ENCODE results near the gene DUSP21. TPM values are rescaled to one million over a fixed set of nuclear protein-coding genes. Genes with fewer than 3 reads are reported as not detected.
"Not testable (repeated sequence)": the region's sequence is repeated elsewhere in the genome, so short reads cannot be mapped to it uniquely, and the experiment has no call there.

Gene DUSP21
- total RNA-seq = not detected

DNA sequence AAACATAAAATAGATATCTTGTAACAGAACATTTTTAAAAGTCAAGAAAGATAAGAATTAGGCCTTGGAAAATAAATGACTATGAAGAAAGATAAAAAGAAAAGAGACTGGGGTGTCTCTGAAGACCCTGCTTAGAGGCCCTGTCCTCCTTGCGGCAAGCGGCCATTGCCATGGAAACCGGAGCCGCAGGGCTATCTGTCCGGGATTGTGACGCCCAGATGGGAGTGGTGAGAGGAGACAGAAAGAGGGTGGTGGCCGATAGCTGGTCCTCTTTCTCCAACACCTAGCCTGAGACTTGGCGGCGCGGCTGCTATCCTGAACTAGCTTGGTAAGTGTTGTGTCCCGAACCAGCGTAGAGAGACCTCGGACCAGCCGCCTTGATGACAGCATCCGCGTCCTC is at the start of gene DUSP21:
Gene DUSP21, plus strand, starts transcription at position 269 of the 400 bp plus-strand sequence. Its CDS starts 112 bp downstream, at position 381.
- no peaks in the 10 kb centered on the region for H3K27me3 Mint-ChIP-seq (ENCODE audit: low read depth)

GRCh38 chrX:44795945-44796450 is 47.8 kb upstream of the DUSP21 start:
- no peaks in the 10 kb centered on the region for H3K9me3 Mint-ChIP-seq
- ATAC-seq (no peak), DNase-seq (no peak)
- H3K27me3 Mint-ChIP-seq (ENCODE audit: low read depth) = no peaks in the 10 kb centered on the region
- H3K4me1 Mint-ChIP-seq (ENCODE audit: low read depth) = no peaks in the 10 kb centered on the region
- no peaks in the 10 kb centered on the region for H3K36me3 Mint-ChIP-seq (ENCODE audit: insufficient read depth)
- no peak overlapping the region for H3K4me3 Mint-ChIP-seq

More for the DNA sequence above, at the start of gene DUSP21:
- no peaks in the 10 kb centered on the region for H3K36me3 Mint-ChIP-seq (ENCODE audit: insufficient read depth)
- no peaks in the 10 kb centered on the region for H3K9me3 Mint-ChIP-seq
- no peaks in the 10 kb centered on the region for H3K4me1 Mint-ChIP-seq (ENCODE audit: low read depth)
- no peak within 1 kb of the TSS for H3K4me3 Mint-ChIP-seq
- ATAC-seq (no peak), DNase-seq (no peak)

GRCh38 chrX:44802613-44803012 is 41.2 kb upstream of the DUSP21 start:
- H3K4me3 Mint-ChIP-seq = no peak overlapping the region
- H3K36me3 Mint-ChIP-seq (ENCODE audit: insufficient read depth) = no peaks in the 10 kb centered on the region
- DNase-seq = no peak
- no peaks in the 10 kb centered on the region for H3K9me3 Mint-ChIP-seq
- no peak for ATAC-seq
- no peaks in the 10 kb centered on the region for H3K27me3 Mint-ChIP-seq (ENCODE audit: low read depth)
- H3K4me1 Mint-ChIP-seq (ENCODE audit: low read depth) = no peaks in the 10 kb centered on the region

DNA sequence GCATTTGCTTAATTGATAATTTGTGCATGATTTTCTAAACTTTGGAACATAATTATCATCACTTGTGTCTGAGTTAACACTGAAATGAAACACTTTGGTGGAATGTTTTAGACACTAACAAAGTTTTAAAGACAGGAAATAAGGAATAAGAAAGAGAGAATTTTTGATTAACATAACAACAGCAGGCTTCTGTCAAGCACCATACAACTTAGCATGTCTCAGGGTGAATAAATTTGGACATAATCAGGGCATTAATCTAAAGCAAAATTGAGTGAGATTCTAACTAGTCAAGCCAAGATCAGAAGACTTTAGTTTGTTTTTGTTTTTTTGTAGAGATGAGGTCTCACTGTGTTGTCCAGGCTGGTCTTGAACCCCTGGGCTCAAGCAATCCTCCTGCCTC is 28.1 kb upstream of the DUSP21 start:
- Mint-ChIP-seq H3K4me1 (ENCODE audit: low read depth) (no peaks in the 10 kb centered on the region), H3K27me3 (ENCODE audit: low read depth) (no peaks in the 10 kb centered on the region), H3K4me3 (no peak overlapping the region), H3K36me3 (ENCODE audit: insufficient read depth) (no peaks in the 10 kb centered on the region), H3K9me3 (no peaks in the 10 kb centered on the region)
- DNase-seq = no peak
- no peak for ATAC-seq

DNA sequence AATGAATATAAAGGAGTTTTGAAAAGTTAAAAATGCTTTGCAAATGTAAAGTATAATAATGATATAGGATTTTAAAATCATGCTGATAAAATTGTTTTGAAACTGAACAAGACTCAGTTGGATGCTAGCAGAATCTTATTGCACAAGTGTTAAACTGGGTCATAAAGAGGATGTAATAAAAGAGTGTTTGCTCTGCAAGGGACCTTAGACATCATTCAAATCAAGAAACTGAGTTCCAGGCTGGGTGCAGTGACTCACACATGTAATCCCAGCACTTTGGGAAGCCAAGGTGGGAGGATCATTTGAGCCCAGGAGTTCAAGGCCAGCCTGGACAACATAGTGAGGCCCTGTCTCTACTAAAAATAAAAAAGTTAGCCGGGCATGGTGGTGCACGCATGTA is 27.5 kb upstream of the DUSP21 start:
- ATAC-seq (no peak), DNase-seq (no peak)
- Mint-ChIP-seq H3K4me3 (no peak overlapping the region), H3K4me1 (ENCODE audit: low read depth) (no peaks in the 10 kb centered on the region), H3K27me3 (ENCODE audit: low read depth) (no peaks in the 10 kb centered on the region), H3K36me3 (ENCODE audit: insufficient read depth) (no peaks in the 10 kb centered on the region), H3K9me3 (no peaks in the 10 kb centered on the region)

GRCh38 chrX:44817029-44817428 is 26.8 kb upstream of the DUSP21 start:
- H3K9me3 Mint-ChIP-seq = peaks cover 3% of the 10 kb centered on the region
- no peak for DNase-seq
- no peak for ATAC-seq
- no peaks in the 10 kb centered on the region for H3K4me1 Mint-ChIP-seq (ENCODE audit: low read depth)
- no peaks in the 10 kb centered on the region for H3K27me3 Mint-ChIP-seq (ENCODE audit: low read depth)
- no peaks in the 10 kb centered on the region for H3K36me3 Mint-ChIP-seq (ENCODE audit: insufficient read depth)
- H3K4me3 Mint-ChIP-seq = no peak overlapping the region

GRCh38 chrX:44822601-44823000 is 21.2 kb upstream of the DUSP21 start:
- Mint-ChIP-seq H3K36me3 (ENCODE audit: insufficient read depth) (no peaks in the 10 kb centered on the region), H3K4me1 (ENCODE audit: low read depth) (no peaks in the 10 kb centered on the region), H3K27me3 (ENCODE audit: low read depth) (no peaks in the 10 kb centered on the region), H3K9me3 (peaks cover 5% of the 10 kb centered on the region), H3K4me3 (no peak overlapping the region)
- ATAC-seq (no peak), DNase-seq (no peak)

- not testable (repeated sequence) for H3K27me3 Mint-ChIP-seq (ENCODE audit: low read depth); H3K9me3 Mint-ChIP-seq; H3K4me1 Mint-ChIP-seq (ENCODE audit: low read depth); H3K4me3 Mint-ChIP-seq; H3K36me3 Mint-ChIP-seq (ENCODE audit: insufficient read depth); ATAC-seq; DNase-seq
These were observed 20.6 kb upstream of the DUSP21 start for GRCh38 chrX:44823193-44823592.

- DNase-seq = no peak
- Mint-ChIP-seq H3K36me3 (ENCODE audit: insufficient read depth) (no peaks in the 10 kb centered on the region), H3K27me3 (ENCODE audit: low read depth) (no peaks in the 10 kb centered on the region), H3K4me3 (no peak overlapping the region), H3K9me3 (no peaks in the 10 kb centered on the region), H3K4me1 (ENCODE audit: low read depth) (no peaks in the 10 kb centered on the region)
- no peak for ATAC-seq
These were observed 15.7 kb upstream of the DUSP21 start for GRCh38 chrX:44828008-44828605.

DNA sequence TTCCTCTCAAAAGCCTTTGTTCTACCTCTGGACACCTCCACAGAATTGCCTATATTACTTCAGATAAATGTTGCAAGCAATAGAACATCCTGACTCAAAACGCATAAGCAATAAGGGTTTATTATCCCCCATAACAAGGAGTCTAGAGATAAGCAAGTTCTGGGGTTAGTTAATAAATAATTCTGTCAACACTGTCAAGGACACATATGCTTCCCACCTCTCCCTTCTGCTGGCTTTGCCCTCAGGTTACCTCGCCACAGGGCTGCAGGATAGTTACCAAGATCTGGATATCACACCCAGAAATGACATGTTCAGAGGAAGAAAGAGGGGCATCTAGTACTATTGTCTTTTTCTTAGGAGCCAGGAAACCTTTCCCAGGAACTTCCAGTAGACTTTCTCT is 14.0 kb upstream of the DUSP21 start:
- ATAC-seq = no peak
- H3K4me1 Mint-ChIP-seq (ENCODE audit: low read depth) = no peaks in the 10 kb centered on the region
- no peaks in the 10 kb centered on the region for H3K9me3 Mint-ChIP-seq
- no peaks in the 10 kb centered on the region for H3K36me3 Mint-ChIP-seq (ENCODE audit: insufficient read depth)
- H3K4me3 Mint-ChIP-seq = no peak overlapping the region
- H3K27me3 Mint-ChIP-seq (ENCODE audit: low read depth) = no peaks in the 10 kb centered on the region
- DNase-seq = no peak

DNA sequence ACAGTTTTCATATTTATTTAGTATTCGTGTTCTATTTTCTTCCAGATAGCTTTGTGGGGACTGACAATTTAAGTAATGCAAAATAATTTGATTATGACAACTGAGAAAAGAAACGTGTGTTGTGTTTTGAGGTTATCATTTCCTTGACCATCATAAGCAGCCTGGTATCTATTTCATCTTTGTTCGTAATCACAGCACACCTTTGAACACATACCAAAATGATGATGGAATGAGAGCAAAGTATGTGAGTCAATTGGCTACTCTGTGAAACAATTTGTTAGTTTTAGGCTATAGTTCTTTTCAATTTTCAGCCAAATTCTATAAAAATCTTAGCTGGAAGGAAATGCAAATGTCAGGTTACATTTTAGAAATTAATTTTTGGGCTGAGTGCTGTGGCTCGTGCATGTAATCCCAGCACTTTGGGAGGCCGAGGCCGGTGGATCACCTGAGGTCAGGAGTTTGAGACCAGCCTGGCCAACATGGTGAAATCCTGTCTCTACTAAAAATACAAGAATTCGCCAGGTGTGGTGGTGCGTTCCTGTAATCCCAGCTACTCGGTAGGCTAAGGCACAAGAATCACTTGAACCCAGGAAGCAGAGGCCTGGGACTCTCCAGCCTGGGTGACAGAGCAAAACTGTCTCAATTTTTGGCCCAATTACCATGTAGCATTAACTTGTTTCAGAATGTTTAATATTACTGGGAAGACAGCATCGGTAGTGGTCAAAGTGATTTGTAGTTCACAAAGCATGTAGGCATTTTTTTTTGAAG is 1.1 kb upstream of the DUSP21 start:
- no peak overlapping the region for H3K4me3 Mint-ChIP-seq
- no peaks in the 10 kb centered on the region for H3K9me3 Mint-ChIP-seq
- no peak for ATAC-seq
- no peaks in the 10 kb centered on the region for H3K36me3 Mint-ChIP-seq (ENCODE audit: insufficient read depth)
- no peaks in the 10 kb centered on the region for H3K4me1 Mint-ChIP-seq (ENCODE audit: low read depth)
- DNase-seq = no peak
- no peaks in the 10 kb centered on the region for H3K27me3 Mint-ChIP-seq (ENCODE audit: low read depth)

DNA sequence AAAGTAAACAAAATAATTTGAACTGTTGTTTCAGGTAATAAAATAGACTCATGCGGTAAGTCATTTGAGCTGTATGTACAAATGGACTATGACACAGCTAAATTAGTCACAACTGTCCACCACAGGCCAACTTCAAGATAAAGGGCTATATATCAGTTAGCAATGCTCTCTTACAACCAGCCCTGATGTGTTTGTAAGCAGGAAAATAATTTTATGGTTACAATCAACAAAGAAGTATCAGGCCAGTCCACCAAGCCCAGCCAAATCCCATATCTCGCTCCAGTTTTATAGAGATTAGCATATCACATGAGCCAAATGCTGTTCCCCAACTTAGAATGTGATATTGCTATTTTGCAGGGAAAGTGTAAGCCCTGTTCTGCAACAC is 511 bp upstream of the DUSP21 start:
- Mint-ChIP-seq H3K27me3 (ENCODE audit: low read depth) (no peaks in the 10 kb centered on the region), H3K4me3 (no peak overlapping the region), H3K36me3 (ENCODE audit: insufficient read depth) (no peaks in the 10 kb centered on the region), H3K9me3 (no peaks in the 10 kb centered on the region), H3K4me1 (ENCODE audit: low read depth) (no peaks in the 10 kb centered on the region)
- no peak for DNase-seq
- ATAC-seq = no peak

DNA sequence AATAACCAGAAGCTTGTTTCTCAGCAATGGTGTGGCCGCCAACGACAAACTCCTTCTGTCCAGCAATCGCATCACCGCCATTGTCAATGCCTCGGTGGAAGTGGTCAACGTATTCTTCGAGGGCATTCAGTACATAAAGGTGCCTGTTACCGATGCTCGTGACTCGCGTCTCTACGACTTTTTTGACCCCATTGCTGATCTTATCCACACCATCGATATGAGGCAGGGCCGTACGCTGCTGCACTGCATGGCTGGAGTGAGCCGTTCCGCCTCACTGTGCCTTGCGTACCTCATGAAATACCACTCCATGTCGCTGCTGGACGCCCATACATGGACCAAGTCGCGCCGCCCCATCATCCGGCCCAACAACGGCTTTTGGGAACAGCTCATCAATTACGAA is 383 bp downstream of the DUSP21 start:
- no peaks in the 10 kb centered on the region for H3K4me1 Mint-ChIP-seq (ENCODE audit: low read depth)
- no peaks in the 10 kb centered on the region for H3K36me3 Mint-ChIP-seq (ENCODE audit: insufficient read depth)
- no peak overlapping the region for H3K4me3 Mint-ChIP-seq
- no peaks in the 10 kb centered on the region for H3K9me3 Mint-ChIP-seq
- H3K27me3 Mint-ChIP-seq (ENCODE audit: low read depth) = no peaks in the 10 kb centered on the region
- no peak for ATAC-seq
- no peak for DNase-seq

DNA sequence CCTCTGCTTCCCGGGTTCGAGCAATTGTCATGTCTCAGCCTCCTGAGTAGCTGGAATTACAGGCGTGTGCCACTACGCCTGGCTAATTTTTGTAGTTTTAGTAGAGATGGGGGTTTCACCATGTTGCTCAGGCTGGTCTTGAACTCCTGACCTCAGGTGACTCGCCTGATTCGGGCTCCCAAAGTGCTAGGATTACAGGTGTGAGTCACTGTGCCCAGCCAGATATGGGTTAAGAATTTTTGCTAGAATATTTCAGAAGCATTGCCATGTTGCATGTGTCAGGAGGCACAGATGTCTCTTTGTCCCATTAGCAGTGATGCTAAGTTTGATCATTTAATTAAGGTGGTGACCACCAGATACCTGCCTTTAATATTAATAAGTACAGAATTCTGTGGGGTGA is 7.1 kb downstream of the DUSP21 start:
- not testable (repeated sequence) for DNase-seq, ATAC-seq

GRCh38 chrX:44871114-44871645 is 27.4 kb downstream of the DUSP21 start:
- H3K4me3 Mint-ChIP-seq = peak overlapping the region; percentile 54
- no peaks in the 10 kb centered on the region for H3K9me3 Mint-ChIP-seq
- DNase-seq = no peak
- no peak for ATAC-seq
- no peaks in the 10 kb centered on the region for H3K36me3 Mint-ChIP-seq (ENCODE audit: insufficient read depth)
- H3K4me1 Mint-ChIP-seq (ENCODE audit: low read depth) = peaks cover 11% of the 10 kb centered on the region
- no peaks in the 10 kb centered on the region for H3K27me3 Mint-ChIP-seq (ENCODE audit: low read depth)

More for the DNA sequence above, 7.1 kb downstream of the DUSP21 start:
- H3K27me3 Mint-ChIP-seq (ENCODE audit: low read depth); H3K4me1 Mint-ChIP-seq (ENCODE audit: low read depth); H3K9me3 Mint-ChIP-seq; H3K36me3 Mint-ChIP-seq (ENCODE audit: insufficient read depth); H3K4me3 Mint-ChIP-seq: not testable (repeated sequence)
